ACHN (cell line): ENCODE results near the gene DACH1.

Source experiments
- DNase-seq: peaks from one replicate; pipeline ENCODE4 v3.0.0-alpha.2; 2015
- in situ Hi-C: cut with HindIII; loops from 2 replicates; pipeline ENCODE4 v1.10.0; 2017; ENCODE audit warnings: low sequenced_read_pairs, low pct_ligation_motif_present, low pct_unique_long_range_greater_than_20kb

DACH1 gene

DNA sequence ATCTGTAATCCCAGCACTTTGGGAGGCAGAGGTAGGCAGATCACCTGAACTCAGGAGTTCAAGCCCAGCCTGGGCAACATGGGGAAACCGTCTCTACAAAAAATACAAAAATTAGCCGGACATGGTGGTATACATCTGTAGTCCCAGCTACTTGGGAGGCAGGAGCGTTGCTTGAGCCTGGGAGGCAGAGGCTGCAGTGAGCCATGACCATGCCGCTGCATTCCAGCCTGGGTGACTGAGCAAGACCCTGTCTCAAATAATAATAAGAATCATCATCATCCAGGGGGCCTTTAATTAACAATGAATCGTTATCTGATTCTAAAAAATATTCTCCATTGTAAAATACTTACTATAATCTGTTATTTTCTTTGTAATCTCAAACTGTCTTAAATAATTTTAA lies 283.4 kb downstream of the DACH1 start:
- DNase-seq = no peak
- in situ Hi-C loops = no loop called here

DNA sequence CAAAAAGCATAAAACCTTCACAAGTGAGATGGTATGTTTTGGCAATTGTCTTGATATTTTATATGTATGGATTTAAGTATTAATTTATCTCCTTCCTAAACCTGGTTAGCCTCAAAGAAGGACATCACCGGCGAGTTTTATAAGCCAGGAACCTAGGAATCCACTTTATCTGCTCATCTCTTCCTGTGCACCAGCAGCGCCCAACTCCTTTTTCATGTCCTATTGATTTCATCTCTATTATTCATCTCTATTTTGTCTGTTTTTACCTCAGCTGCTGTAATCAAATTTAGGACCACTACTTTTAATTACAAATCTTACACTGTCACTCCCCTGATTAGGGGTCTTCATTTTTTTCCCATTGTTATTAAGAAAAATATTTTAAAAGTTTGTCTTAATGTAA lies 286.4 kb downstream of the DACH1 start:
- in situ Hi-C loops = no loop called here
- DNase-seq = no peak

GRCh38 chr13:71578048-71578447 lies 289.0 kb downstream of the DACH1 start:
- in situ Hi-C loops = no loop called here
- DNase-seq = no peak

GRCh38 chr13:71577127-71577526 lies 289.9 kb downstream of the DACH1 start:
- in situ Hi-C loops = no loop called here
- DNase-seq = no peak

DNA sequence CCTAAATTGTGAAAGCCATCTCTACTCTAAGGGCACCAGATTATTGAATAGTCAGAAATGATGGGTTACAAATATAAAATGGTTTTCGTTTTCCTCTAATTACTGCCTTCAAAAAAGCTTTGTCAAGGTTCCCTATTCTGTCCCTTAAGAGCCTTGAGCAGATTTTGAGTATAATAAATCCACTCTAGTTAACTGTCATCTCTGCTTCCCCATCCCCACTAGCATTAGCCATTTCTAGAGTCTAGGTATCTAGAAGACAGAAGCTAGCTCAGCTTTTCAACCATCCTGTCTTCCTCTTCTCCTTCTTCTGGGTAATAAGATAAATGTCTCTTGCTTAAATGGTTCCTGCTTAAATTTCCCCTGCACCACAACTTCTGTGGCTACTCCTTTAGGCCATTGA lies 290.4 kb downstream of the DACH1 start:
- no peak for DNase-seq
- in situ Hi-C loops = no loop called here

- DNase-seq = no peak
- in situ Hi-C loops = no loop called here
Measured at GRCh38 chr13:71546881-71547280, 320.1 kb downstream of the DACH1 start.

DNA sequence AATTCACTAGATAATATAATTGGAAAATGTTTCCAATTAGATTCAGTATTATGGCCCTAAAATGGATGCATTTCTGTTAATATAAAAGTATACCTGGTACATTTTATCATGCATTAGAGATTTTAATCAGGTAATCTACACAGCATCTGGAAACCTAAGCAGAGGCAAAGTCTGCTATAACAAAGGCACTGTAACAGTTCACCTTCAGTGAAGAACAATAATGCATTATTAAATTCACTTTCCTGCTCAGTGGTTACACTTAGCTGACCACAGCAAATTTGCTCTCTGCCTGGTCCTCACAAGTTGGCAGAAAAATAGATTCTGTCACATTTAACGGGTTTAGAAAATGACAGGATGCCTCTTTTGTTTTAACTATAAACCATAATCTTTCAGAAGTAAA lies 326.9 kb downstream of the DACH1 start:
- no peak for DNase-seq
- in situ Hi-C loops = no loop called here

- no peak for DNase-seq
- in situ Hi-C loops = no loop called here
Measured at GRCh38 chr13:71536201-71536600, 330.8 kb downstream of the DACH1 start.

GRCh38 chr13:71524613-71525304 lies 342.2 kb downstream of the DACH1 start:
- no peak for DNase-seq
- in situ Hi-C loops = no loop called here

DNA sequence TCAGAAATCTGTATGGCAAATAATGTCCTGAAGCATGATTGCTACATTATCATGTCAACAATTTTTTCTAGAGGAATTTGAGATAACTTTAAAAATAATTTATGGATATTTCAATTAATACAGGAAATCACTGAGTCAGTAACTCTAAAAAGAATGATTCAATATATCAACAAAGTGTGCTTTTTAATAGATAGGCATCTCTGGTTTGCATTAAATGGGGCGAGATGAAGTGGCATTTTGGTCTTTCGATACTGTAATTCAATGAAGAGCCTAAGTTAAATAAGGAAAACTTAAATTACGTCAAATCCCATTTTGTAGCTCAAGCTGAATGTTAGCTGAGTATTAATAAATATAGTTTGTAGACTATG lies 342.8 kb downstream of the DACH1 start:
- in situ Hi-C loops = no loop called here
- no peak for DNase-seq

- DNase-seq = no peak
- in situ Hi-C loops = no loop called here
Measured at GRCh38 chr13:71522941-71523526, 344.0 kb downstream of the DACH1 start.

DNA sequence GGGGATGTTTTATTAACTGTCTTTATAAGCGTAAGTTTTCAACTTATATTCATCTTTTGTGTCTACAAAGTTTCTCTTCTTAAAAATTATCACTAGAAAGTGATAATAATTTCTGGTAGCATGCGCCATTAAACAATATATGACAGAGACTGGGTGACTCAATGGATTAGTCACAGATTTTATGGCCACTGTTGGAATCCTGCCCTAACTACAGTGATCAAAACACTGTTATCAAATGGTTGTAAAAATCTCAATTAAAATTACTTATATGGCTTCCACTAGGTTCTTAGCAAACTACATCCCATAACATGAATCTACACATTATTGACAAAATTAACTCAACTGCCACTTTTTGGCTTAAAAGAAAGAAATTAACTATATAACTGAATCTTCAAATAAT lies 350.0 kb downstream of the DACH1 start:
- in situ Hi-C loops = no loop called here
- DNase-seq = no peak

DNA sequence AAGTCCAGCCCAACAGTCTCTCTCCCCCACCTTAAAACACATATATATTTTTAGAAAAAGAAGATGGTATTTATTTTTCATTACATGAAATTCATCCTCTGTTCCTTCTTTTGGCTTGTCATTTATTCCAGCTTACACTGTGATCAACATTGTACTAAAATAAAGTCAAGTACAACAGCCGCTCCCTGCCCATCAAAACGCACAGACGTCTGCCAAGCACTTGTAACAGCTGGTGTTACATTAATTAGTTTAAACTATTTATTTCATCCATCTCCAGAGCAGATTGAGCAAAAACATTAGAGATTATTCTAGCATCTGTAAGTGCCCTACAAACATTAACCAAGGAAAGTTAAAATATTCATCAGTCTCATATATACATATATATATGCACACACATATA lies 350.5 kb downstream of the DACH1 start:
- in situ Hi-C loops = no loop called here
- no peak for DNase-seq

DNA sequence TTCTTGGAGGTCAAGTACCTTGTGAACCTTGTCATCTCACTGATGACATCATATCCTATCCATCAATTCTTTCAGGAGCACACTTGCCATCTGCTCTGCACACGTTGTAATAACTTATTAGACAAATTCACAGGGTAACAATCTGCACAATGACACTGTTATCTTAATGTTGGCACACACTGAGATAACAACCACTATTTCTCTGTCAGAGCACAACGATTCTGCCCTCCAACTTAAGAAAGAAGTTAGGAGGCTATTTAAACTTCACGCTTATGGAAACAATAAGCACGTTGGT lies 351.3 kb downstream of the DACH1 start:
- no peak for DNase-seq
- in situ Hi-C loops = no loop called here

- in situ Hi-C loops = no loop called here
- no peak for DNase-seq
Measured at GRCh38 chr13:71514900-71515743, 351.9 kb downstream of the DACH1 start.

GRCh38 chr13:71513411-71514033 lies 353.5 kb downstream of the DACH1 start:
- no peak for DNase-seq
- in situ Hi-C loops = no loop called here

GRCh38 chr13:71503781-71504180 lies 363.2 kb downstream of the DACH1 start:
- in situ Hi-C loops = no loop called here

GRCh38 chr13:71499944-71500514 lies 367.0 kb downstream of the DACH1 start:
- in situ Hi-C loops = no loop called here
- DNase-seq = no peak

More at GRCh38 chr13:71503781-71504180, 363.2 kb downstream of the DACH1 start:
- DNase-seq = no peak

DNA sequence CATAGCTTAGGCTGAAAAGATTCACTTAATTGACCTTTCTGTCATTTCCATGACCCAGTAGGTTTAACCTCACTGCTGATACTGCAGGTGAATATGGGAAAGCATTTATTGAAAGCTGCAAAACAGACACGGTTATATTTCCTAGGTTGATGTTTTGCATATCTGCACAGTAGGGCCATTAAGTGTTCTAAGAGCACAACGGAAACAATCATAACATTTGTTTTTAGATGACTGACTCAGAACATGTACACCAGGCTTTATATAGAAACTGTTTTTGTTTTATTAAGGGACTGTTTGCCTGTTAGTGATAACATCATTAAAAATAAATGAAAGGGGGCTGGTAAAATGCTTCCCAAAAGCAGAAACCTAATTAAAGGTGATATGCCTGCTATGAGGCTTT lies 367.8 kb downstream of the DACH1 start:
- in situ Hi-C loops = no loop called here
- DNase-seq = no peak
